Fibroblast of skin of right biceps (primary cell): ENCODE measurements around the gene STAT6.

Experiments used
- DNase-seq: peaks from one replicate; pipeline ENCODE4 v3.0.0-alpha.2; 2013

Gene STAT6

GRCh38 chr12:57111031-57111734, at the start of gene STAT6:
Gene STAT6, minus strand, starts transcription at chr12:57111362. Its CDS starts 3,084 bp downstream, at chr12:57108278.
- peak; percentile 89 for DNase-seq

- no peak for DNase-seq
Measured at GRCh38 chr12:57160741-57161140, 49.6 kb upstream of the STAT6 start.

GRCh38 chr12:57160040-57160439, 48.9 kb upstream of the STAT6 start:
- DNase-seq: no peak

DNA sequence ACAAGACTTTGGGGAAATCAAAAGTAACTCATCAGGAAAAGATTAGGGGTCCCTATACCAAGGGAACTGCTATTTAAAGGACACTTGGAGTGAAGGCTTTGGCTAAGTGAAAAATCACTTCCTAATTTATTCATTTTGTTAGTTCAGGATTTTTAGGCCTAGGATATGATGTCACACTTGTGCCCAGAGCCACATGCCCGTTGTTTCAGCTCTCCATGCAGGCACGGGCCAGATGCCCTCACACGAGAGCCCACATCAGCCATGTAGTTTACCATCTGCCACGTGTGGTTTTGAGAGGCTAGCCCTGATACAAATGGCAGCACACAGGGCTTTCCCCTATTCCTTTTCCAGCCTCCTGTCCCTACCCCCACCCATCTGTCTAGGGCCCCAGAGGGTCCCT, 48.1 kb upstream of the STAT6 start:
- no peak for DNase-seq

DNA sequence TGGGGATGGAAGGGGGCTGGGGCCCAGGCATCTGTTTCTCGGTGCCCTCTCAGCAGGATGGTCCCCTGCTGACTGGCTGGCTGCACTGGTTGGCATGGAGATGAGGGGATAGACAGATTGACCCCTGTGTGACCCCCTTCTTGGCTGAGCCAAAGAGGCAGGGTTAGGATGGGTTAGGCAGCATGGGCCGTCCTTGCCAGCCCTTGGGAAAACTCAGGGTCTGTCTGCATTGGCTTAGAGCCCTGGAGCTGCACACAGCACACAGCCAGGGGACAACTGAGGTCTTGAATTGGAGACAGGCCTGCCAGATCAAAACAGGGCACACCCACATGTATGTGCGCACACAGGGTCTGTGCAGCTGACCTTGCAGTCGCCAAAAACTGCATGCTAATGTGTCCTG, 47.5 kb upstream of the STAT6 start:
- DNase-seq: no peak

GRCh38 chr12:57158186-57158585, 47.0 kb upstream of the STAT6 start:
- no peak for DNase-seq

DNA sequence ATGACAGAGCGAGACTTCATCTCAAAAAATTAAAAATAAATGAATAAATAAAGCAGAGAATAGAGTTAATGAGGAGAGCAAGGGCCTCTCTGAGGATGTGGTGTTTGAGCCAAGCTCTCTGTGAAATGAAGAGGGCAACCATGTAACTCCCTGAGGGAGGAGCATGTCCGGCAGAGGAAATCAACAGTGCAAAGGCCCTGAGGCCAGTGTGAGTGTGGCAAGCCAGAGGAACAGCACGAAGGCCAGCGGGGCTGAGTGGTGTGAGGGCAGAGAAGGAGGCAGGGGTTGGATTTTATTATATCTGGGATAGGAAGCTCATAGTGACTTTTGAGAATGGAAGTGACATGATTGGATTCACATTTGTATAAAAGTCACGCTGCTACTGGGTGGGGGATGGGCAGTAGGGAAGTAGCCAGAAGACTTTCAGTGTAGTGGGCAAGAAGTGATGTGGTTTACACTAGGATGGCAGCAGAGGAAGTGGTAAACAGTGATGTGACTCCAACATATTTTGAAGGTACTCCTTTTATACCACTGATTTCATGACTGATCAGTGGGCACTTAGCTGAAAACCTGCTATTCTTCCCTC, 46.5 kb upstream of the STAT6 start:
- DNase-seq: no peak

- no peak for DNase-seq
Measured at GRCh38 chr12:57156701-57157403, 45.7 kb upstream of the STAT6 start.

DNA sequence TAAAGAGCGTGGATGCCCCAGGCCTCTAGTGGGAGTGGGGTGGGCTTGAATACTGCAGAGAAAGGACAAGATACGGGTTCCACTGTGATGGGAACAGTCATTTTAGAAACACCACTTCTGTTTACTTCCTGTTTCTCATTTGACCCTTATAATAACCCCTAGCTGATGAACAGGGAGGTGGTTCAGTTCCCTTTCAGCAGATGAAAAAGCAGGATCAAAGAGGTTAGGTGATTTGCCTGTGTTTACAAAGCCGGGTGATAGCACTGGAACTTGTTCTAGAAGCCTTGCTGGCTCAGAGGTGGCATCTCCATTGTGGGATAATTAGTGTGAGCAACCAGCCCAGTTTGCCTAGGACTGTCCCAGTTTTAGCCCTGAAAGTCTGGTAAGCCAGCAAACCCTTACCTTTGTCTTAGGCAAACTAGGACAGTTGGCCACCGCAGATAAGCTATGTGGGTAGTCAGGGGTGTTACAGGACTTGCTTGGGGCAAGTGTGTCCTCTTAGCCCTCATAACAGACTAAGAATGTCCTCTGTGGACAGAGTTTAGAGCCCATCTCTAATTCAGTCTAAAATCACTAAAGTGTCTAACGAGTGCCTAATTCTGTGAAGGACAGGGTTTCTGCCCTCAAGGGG, 43.8 kb upstream of the STAT6 start:
- no peak for DNase-seq

DNA sequence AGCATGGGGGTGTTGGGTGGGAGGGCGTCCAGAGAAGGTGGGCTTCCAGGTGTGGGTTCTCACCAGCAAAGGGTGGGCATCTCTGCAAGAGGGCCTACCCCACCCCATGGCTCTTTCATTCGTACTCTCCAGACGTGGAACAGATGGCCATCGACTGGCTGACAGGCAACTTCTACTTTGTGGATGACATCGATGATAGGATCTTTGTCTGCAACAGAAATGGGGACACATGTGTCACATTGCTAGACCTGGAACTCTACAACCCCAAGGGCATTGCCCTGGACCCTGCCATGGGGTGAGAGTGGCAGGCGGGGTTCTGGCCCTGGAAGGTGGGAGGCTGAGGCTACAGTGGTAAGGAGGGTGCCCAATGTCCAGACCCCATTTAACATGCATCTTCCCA, 42.9 kb upstream of the STAT6 start:
- no peak for DNase-seq

DNA sequence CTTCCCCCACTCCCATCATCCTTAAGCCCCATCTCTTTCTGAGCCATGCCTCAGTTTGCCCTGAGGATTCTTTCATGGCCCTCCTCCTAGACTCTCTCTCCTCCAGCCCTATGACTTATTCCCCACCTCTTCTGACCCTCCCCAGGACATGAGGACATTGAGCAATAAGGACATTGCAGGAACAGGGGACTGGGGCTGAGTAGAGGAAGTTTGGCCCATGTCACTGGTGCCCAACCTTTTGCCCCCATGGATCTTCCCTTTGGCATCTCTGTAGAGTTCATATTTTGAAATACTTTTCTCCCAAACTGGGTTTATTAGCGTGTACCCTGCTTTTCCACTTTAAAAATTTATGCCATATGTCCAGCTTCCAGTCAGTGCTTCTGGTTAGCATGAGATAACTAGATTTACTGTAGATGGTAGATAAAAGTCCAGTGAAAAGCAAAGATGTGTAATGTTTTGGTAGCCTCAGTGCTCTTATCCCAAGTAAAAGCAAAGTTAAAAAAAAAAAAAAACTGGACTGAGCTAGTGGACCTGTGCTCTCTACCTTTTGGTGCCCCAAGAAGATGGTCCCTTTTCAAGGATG, 42.3 kb upstream of the STAT6 start:
- no peak for DNase-seq

DNA sequence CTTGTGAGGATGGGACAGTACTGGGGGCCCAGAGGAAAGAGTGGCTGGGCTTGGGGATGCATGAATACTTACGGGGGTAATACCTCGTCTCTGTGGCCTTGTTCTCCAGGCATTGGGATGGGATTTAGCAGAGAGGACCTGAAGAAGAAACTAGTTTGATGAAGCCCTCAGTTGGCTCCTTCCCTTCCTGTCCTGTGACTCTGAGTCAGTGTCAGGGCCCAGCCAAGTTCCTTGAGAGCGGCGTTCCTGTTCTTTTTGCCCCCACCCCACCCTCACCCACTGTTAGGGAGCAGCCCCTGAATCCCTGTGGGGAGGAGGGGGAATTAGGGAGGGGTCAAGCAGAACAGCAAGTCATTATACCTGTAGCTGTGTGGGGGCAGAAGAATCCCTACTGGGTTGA, 41.5 kb upstream of the STAT6 start:
- DNase-seq: no peak

- peak; percentile 76 for DNase-seq
Measured at GRCh38 chr12:57151741-57152630, 40.8 kb upstream of the STAT6 start.

- DNase-seq: no peak
Measured at GRCh38 chr12:57150400-57151000, 39.3 kb upstream of the STAT6 start.

- DNase-seq: peak; percentile 69
Measured at GRCh38 chr12:57149245-57149900, 38.2 kb upstream of the STAT6 start.

- DNase-seq: peak; percentile 49
Measured at GRCh38 chr12:57148469-57149244, 37.5 kb upstream of the STAT6 start.

- peak; percentile 71 for DNase-seq
Measured at GRCh38 chr12:57146961-57147944, 36.1 kb upstream of the STAT6 start, which contains the start of gene LRP1-AS. Gene LRP1-AS, minus strand, starts transcription at chr12:57147619.

GRCh38 chr12:57146092-57146491, 34.9 kb upstream of the STAT6 start:
- no peak for DNase-seq

DNA sequence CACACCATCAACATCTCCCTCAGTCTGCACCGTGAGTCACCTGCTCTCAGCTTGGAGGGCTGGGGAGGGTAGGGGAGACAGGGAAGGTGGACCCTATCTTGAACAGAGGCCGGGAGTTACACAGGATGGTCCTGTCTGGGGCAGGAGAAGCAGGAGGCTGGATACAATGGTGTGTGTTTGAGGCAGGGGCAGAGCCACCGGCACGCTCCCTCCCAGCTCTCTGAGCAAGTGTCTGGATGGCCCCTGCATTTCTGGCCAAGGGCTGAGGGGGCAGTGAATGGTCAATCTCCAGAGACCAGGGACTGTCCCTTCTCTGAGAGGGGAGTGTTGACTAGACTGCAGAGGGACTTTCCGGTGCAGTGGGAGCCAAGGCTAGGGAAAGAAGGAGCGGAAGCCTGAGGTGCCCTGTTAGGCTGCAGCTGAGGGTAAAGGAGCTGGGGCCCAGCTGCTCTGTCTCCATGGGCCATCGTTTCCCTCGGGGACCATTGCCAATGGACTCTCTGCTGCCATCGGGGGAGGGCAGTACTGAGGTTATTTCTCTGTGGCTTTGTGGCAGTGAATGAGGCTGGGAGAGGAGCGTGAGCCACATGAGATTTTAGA, 34.4 kb upstream of the STAT6 start:
- DNase-seq: no peak
